Vagina (tissue), 2 donors: ENCODE measurements around the gene TCF4.

ENCODE experiments used
- POLR2A ChIP-seq, 2 donors: fragments of 450-650 bp; IDR thresholded peaks; one replicate each; pipeline ENCODE4 v1.6.1; 2017; ENCODE audit warnings: antibody characterized with exemption in 2 of 2, mild to moderate bottlenecking in 2 of 2, moderate library complexity in 2 of 2
- TF ChIP-seq, protein P1 (sequence below), 3 experiments: fragments of 450-650 bp in 2 of 3; fragments of 200-600 bp in 1 of 3; sonication (generic) in 1 of 3; IDR thresholded peaks; one replicate each; pipeline ENCODE4 v1.5.1; 2017 to 2019; ENCODE audit warnings: antibody characterized with exemption in 3 of 3, mild to moderate bottlenecking in 2 of 3, moderate library complexity in 2 of 3

DNA sequence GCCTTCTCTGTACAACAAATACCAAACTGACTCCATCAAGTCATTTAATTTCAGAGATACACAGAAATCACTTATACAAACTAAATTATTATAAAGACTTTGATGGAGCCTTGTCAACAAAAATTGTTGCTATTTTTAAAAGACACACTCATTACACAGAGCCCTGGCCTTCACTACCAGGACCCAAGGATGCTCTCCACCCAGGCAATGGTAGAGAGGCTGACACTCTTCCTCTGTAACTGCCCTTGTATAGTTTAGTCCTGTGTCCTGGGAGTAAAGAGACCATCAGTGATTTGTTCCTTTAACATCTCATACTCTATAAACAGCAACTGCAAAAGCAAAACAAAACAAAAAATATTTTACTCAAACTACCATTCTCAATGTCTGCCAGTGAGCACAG is 173.5 kb downstream of the TCF4 start:
- TF ChIP-seq, protein P1, sequence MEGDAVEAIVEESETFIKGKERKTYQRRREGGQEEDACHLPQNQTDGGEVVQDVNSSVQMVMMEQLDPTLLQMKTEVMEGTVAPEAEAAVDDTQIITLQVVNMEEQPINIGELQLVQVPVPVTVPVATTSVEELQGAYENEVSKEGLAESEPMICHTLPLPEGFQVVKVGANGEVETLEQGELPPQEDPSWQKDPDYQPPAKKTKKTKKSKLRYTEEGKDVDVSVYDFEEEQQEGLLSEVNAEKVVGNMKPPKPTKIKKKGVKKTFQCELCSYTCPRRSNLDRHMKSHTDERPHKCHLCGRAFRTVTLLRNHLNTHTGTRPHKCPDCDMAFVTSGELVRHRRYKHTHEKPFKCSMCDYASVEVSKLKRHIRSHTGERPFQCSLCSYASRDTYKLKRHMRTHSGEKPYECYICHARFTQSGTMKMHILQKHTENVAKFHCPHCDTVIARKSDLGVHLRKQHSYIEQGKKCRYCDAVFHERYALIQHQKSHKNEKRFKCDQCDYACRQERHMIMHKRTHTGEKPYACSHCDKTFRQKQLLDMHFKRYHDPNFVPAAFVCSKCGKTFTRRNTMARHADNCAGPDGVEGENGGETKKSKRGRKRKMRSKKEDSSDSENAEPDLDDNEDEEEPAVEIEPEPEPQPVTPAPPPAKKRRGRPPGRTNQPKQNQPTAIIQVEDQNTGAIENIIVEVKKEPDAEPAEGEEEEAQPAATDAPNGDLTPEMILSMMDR (IDR thresholded peaks at IDR 0.05), result no peak
- no peak for TF ChIP-seq POLR2A (IDR thresholded peaks at IDR 0.05)
